Activated CD4-positive, alpha-beta T cell treated with anti-CD3 and anti-CD28 coated beads for 48 hours (primary cell): ENCODE results near the gene FBXW8.

Experiments used
- DNase-seq: peaks from one replicate; pipeline ENCODE4 v3.0.0-alpha.2; 2020

Gene FBXW8

GRCh38 chr12:117000316-117000715 is 89.6 kb downstream of the FBXW8 start:
- peak; percentile 8 for DNase-seq

GRCh38 chr12:117002051-117002817 is 91.5 kb downstream of the FBXW8 start:
- DNase-seq = no peak

- DNase-seq = no peak
Observed at GRCh38 chr12:117003883-117004404, 93.2 kb downstream of the FBXW8 start.

GRCh38 chr12:117005417-117006046 is 94.8 kb downstream of the FBXW8 start:
- no peak for DNase-seq

- DNase-seq = no peak
Observed at GRCh38 chr12:117006333-117006732, 95.6 kb downstream of the FBXW8 start.

GRCh38 chr12:117007577-117007976 is 96.8 kb downstream of the FBXW8 start:
- DNase-seq = no peak

- DNase-seq = no peak
Observed at GRCh38 chr12:117009759-117010158, 99.0 kb downstream of the FBXW8 start.

- DNase-seq = no peak
Observed at GRCh38 chr12:117010693-117011451, 100.1 kb downstream of the FBXW8 start.

- DNase-seq = no peak
Observed at GRCh38 chr12:117011988-117012805, 101.4 kb downstream of the FBXW8 start.

- no peak for DNase-seq
Observed at GRCh38 chr12:117013726-117014125, 103.0 kb downstream of the FBXW8 start.

- no peak for DNase-seq
Observed at GRCh38 chr12:117014342-117014887, 103.7 kb downstream of the FBXW8 start.

- DNase-seq = no peak
Observed at GRCh38 chr12:117015811-117016210, 105.1 kb downstream of the FBXW8 start.

GRCh38 chr12:117017807-117018206 is 107.1 kb downstream of the FBXW8 start:
- DNase-seq = no peak

GRCh38 chr12:117018276-117018675 is 107.5 kb downstream of the FBXW8 start:
- no peak for DNase-seq

GRCh38 chr12:117018685-117019084 is 107.9 kb downstream of the FBXW8 start:
- no peak for DNase-seq

- no peak for DNase-seq
Observed at GRCh38 chr12:117019866-117020265, 109.1 kb downstream of the FBXW8 start.

- DNase-seq = no peak
Observed at GRCh38 chr12:117020536-117021220, 109.9 kb downstream of the FBXW8 start.

- DNase-seq = no peak
Observed at GRCh38 chr12:117022465-117022864, 111.7 kb downstream of the FBXW8 start.

- no peak for DNase-seq
Observed at GRCh38 chr12:117023998-117024960, 113.5 kb downstream of the FBXW8 start.

- DNase-seq = no peak
Observed at GRCh38 chr12:117024961-117025480, 114.3 kb downstream of the FBXW8 start.
